Measurements from ENCODE around the gene TCEANC. TPM values are rescaled to one million over a fixed set of nuclear protein-coding genes. Genes with fewer than 3 reads are reported as not detected.
"Not testable (repeated sequence)": the region's sequence is repeated elsewhere in the genome, so short reads cannot be mapped to it uniquely, and the experiment has no call there.

The TCEANC gene, protein sequence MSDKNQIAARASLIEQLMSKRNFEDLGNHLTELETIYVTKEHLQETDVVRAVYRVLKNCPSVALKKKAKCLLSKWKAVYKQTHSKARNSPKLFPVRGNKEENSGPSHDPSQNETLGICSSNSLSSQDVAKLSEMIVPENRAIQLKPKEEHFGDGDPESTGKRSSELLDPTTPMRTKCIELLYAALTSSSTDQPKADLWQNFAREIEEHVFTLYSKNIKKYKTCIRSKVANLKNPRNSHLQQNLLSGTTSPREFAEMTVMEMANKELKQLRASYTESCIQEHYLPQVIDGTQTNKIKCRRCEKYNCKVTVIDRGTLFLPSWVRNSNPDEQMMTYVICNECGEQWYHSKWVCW
- polyA plus RNA-seq (2013, experiment 1 of 4) = 4.7 TPM
- polyA plus RNA-seq (2013, experiment 2 of 4) = 3.6 TPM
- 2.5 TPM for polyA plus RNA-seq (2013, experiment 3 of 4)
- polyA plus RNA-seq (2013, experiment 4 of 4) = 4.3 TPM

- 0 to 1% methylated on average over 54 of the region's 54 CpGs for WGBS, 2 experiments
- no peaks in the 10 kb centered on the region for H3K9me3 ChIP-seq (ENCODE audit: control insufficient read depth, low read length)
- peak within 1 kb of the TSS; percentile 57 for H3K4me3 ChIP-seq (ENCODE audit: insufficient read depth, low read depth, low read length)
- peak within 1 kb of the TSS; percentile 28 for H3K27ac ChIP-seq (ENCODE audit: insufficient read depth, low read depth, low read length, poor library complexity, severe bottlenecking)
- H3K27me3 ChIP-seq (ENCODE audit: control insufficient read depth, insufficient read depth, low read length, poor library complexity, severe bottlenecking) = no peaks in the 10 kb centered on the region
- H3K4me1 ChIP-seq (ENCODE audit: control insufficient read depth, insufficient read depth, low read length) = no peaks in the 10 kb centered on the region
- H3K36me3 ChIP-seq (ENCODE audit: control insufficient read depth, insufficient read depth, low read length) = no peaks in the 10 kb centered on the region
Observed at GRCh38 chrX:13652850-13653693, at the start of gene TCEANC. TCEANC (plus strand) TSS chrX:13653141; CDS start chrX:13662509, 9,368 bp downstream.

DNA sequence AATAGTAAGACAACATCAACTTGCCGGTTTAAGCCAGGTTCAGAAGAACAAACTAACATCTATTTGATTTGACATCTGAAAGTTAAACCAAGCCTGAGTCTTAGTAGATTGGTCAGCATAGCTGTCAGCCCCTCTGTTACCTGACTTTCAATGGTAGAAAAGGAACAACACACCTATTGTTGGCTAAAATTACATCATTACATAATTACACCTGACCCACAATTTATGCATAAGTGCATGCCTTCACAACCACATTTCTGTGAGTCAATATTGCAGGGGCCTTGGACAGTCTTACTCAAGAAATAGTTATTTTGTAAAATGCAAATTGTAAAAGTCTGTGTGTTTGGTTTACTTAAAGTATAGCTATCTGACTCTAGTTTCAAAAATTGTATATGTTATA, 47.3 kb upstream of the TCEANC start:
- no peaks in the 10 kb centered on the region for H3K4me1 ChIP-seq (ENCODE audit: control insufficient read depth, insufficient read depth, low read length)
- WGBS, 2 experiments = 100% methylated on average over 1 of the region's 1 CpG
- no peak overlapping the region for H3K27ac ChIP-seq (ENCODE audit: insufficient read depth, low read depth, low read length, poor library complexity, severe bottlenecking)
- no peaks in the 10 kb centered on the region for H3K27me3 ChIP-seq (ENCODE audit: control insufficient read depth, insufficient read depth, low read length, poor library complexity, severe bottlenecking)
- no peaks in the 10 kb centered on the region for H3K9me3 ChIP-seq (ENCODE audit: control insufficient read depth, low read length)
- no peak overlapping the region for H3K4me3 ChIP-seq (ENCODE audit: insufficient read depth, low read depth, low read length)
- no peaks in the 10 kb centered on the region for H3K36me3 ChIP-seq (ENCODE audit: control insufficient read depth, insufficient read depth, low read length)

GRCh38 chrX:13607331-13607995, 45.5 kb upstream of the TCEANC start:
- no peaks in the 10 kb centered on the region for H3K9me3 ChIP-seq (ENCODE audit: control insufficient read depth, low read length)
- WGBS, 2 experiments = 88% methylated on average over 4 to 6 of the region's 6 CpGs
- no peak overlapping the region for H3K4me3 ChIP-seq (ENCODE audit: insufficient read depth, low read depth, low read length)
- no peaks in the 10 kb centered on the region for H3K27me3 ChIP-seq (ENCODE audit: control insufficient read depth, insufficient read depth, low read length, poor library complexity, severe bottlenecking)
- no peaks in the 10 kb centered on the region for H3K36me3 ChIP-seq (ENCODE audit: control insufficient read depth, insufficient read depth, low read length)
- no peak overlapping the region for H3K27ac ChIP-seq (ENCODE audit: insufficient read depth, low read depth, low read length, poor library complexity, severe bottlenecking)
- no peaks in the 10 kb centered on the region for H3K4me1 ChIP-seq (ENCODE audit: control insufficient read depth, insufficient read depth, low read length)

DNA sequence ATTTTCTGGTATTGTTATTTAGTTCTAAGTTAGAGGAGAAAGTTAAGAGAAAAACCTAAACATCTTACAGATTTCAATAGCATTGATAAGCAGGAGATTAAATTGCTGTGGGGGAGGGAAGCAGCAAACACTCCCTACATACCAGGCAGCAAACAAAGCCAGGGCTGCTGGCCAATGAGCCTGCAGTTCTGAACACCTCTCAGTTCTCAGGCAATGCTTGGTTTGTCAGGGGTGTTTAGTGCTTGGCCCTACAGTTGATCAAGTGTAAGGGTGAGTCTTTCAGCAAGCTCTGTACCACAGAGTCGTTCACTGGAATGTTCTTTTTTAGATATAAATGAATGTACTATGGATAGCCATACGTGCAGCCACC, 45.0 kb upstream of the TCEANC start:
- Histone ChIP-seq H3K36me3 (ENCODE audit: control insufficient read depth, insufficient read depth, low read length) (no peaks in the 10 kb centered on the region), H3K27me3 (ENCODE audit: control insufficient read depth, insufficient read depth, low read length, poor library complexity, severe bottlenecking) (no peaks in the 10 kb centered on the region), H3K4me3 (ENCODE audit: insufficient read depth, low read depth, low read length) (no peak overlapping the region), H3K4me1 (ENCODE audit: control insufficient read depth, insufficient read depth, low read length) (no peaks in the 10 kb centered on the region), H3K27ac (ENCODE audit: insufficient read depth, low read depth, low read length, poor library complexity, severe bottlenecking) (no peak overlapping the region), H3K9me3 (ENCODE audit: control insufficient read depth, low read length) (no peaks in the 10 kb centered on the region)
- WGBS, 2 experiments = 100% methylated on average over 2 of the region's 2 CpGs; no CpG with 5 or more reads in 1 of the 2 experiments

GRCh38 chrX:13614154-13614553, 38.8 kb upstream of the TCEANC start:
- no peaks in the 10 kb centered on the region for H3K4me1 ChIP-seq (ENCODE audit: control insufficient read depth, insufficient read depth, low read length)
- no peaks in the 10 kb centered on the region for H3K27me3 ChIP-seq (ENCODE audit: control insufficient read depth, insufficient read depth, low read length, poor library complexity, severe bottlenecking)
- no peaks in the 10 kb centered on the region for H3K36me3 ChIP-seq (ENCODE audit: control insufficient read depth, insufficient read depth, low read length)
- H3K27ac ChIP-seq (ENCODE audit: insufficient read depth, low read depth, low read length, poor library complexity, severe bottlenecking) = no peak overlapping the region
- no peak overlapping the region for H3K4me3 ChIP-seq (ENCODE audit: insufficient read depth, low read depth, low read length)
- H3K9me3 ChIP-seq (ENCODE audit: control insufficient read depth, low read length) = no peaks in the 10 kb centered on the region

GRCh38 chrX:13620207-13620606, 32.7 kb upstream of the TCEANC start:
- Histone ChIP-seq H3K4me1 (ENCODE audit: control insufficient read depth, insufficient read depth, low read length) (no peaks in the 10 kb centered on the region), H3K4me3 (ENCODE audit: insufficient read depth, low read depth, low read length) (no peak overlapping the region), H3K27me3 (ENCODE audit: control insufficient read depth, insufficient read depth, low read length, poor library complexity, severe bottlenecking) (no peaks in the 10 kb centered on the region), H3K36me3 (ENCODE audit: control insufficient read depth, insufficient read depth, low read length) (no peaks in the 10 kb centered on the region), H3K9me3 (ENCODE audit: control insufficient read depth, low read length) (no peaks in the 10 kb centered on the region), H3K27ac (ENCODE audit: insufficient read depth, low read depth, low read length, poor library complexity, severe bottlenecking) (no peak overlapping the region)
- WGBS, 2 experiments = 19 to 21% methylated on average over 1 of the region's 1 CpG

GRCh38 chrX:13622401-13622964, 30.5 kb upstream of the TCEANC start:
- H3K9me3 ChIP-seq (ENCODE audit: control insufficient read depth, low read length) = no peaks in the 10 kb centered on the region
- H3K4me3 ChIP-seq (ENCODE audit: insufficient read depth, low read depth, low read length) = no peak overlapping the region
- no peaks in the 10 kb centered on the region for H3K27me3 ChIP-seq (ENCODE audit: control insufficient read depth, insufficient read depth, low read length, poor library complexity, severe bottlenecking)
- WGBS, 2 experiments = 88 to 96% methylated on average over 1 of the region's 3 CpGs
- no peak overlapping the region for H3K27ac ChIP-seq (ENCODE audit: insufficient read depth, low read depth, low read length, poor library complexity, severe bottlenecking)
- H3K4me1 ChIP-seq (ENCODE audit: control insufficient read depth, insufficient read depth, low read length) = no peaks in the 10 kb centered on the region
- no peaks in the 10 kb centered on the region for H3K36me3 ChIP-seq (ENCODE audit: control insufficient read depth, insufficient read depth, low read length)

- Histone ChIP-seq H3K27ac (ENCODE audit: insufficient read depth, low read depth, low read length, poor library complexity, severe bottlenecking) (no peak overlapping the region), H3K4me1 (ENCODE audit: control insufficient read depth, insufficient read depth, low read length) (no peaks in the 10 kb centered on the region), H3K4me3 (ENCODE audit: insufficient read depth, low read depth, low read length) (no peak overlapping the region), H3K27me3 (ENCODE audit: control insufficient read depth, insufficient read depth, low read length, poor library complexity, severe bottlenecking) (no peaks in the 10 kb centered on the region), H3K9me3 (ENCODE audit: control insufficient read depth, low read length) (no peaks in the 10 kb centered on the region), H3K36me3 (ENCODE audit: control insufficient read depth, insufficient read depth, low read length) (no peaks in the 10 kb centered on the region)
- 93 to 95% methylated on average over 6 to 8 of the region's 8 CpGs for WGBS, 2 experiments
Observed at GRCh38 chrX:13627306-13627705, 25.6 kb upstream of the TCEANC start.

GRCh38 chrX:13637224-13637623, 15.7 kb upstream of the TCEANC start:
- not testable (repeated sequence) for H3K27me3 ChIP-seq (ENCODE audit: control insufficient read depth, insufficient read depth, low read length, poor library complexity, severe bottlenecking); H3K4me1 ChIP-seq (ENCODE audit: control insufficient read depth, insufficient read depth, low read length); H3K9me3 ChIP-seq (ENCODE audit: control insufficient read depth, low read length); H3K36me3 ChIP-seq (ENCODE audit: control insufficient read depth, insufficient read depth, low read length); H3K4me3 ChIP-seq (ENCODE audit: insufficient read depth, low read depth, low read length); H3K27ac ChIP-seq (ENCODE audit: insufficient read depth, low read depth, low read length, poor library complexity, severe bottlenecking)
- WGBS, 2 experiments = 90 to 92% methylated on average over 9 of the region's 9 CpGs

- Histone ChIP-seq H3K27me3 (ENCODE audit: control insufficient read depth, insufficient read depth, low read length, poor library complexity, severe bottlenecking) (no peaks in the 10 kb centered on the region), H3K36me3 (ENCODE audit: control insufficient read depth, insufficient read depth, low read length) (no peaks in the 10 kb centered on the region), H3K4me1 (ENCODE audit: control insufficient read depth, insufficient read depth, low read length) (no peaks in the 10 kb centered on the region), H3K9me3 (ENCODE audit: control insufficient read depth, low read length) (no peaks in the 10 kb centered on the region), H3K27ac (ENCODE audit: insufficient read depth, low read depth, low read length, poor library complexity, severe bottlenecking) (no peak overlapping the region), H3K4me3 (ENCODE audit: insufficient read depth, low read depth, low read length) (no peak overlapping the region)
- 82 to 89% methylated on average over 1 of the region's 1 CpG for WGBS, 2 experiments
Observed at GRCh38 chrX:13638021-13638420, 14.9 kb upstream of the TCEANC start.
